ENCODE measurements around the gene PPARG.

The PPARG gene

GRCh38 chr3:12345141-12345561 lies 56.3 kb downstream of the PPARG start:
- DNase-seq (ENCODE audit: low read depth) = no peak

- DNase-seq (ENCODE audit: low read depth) = no peak
Observed at GRCh38 chr3:12345584-12346494, 57.0 kb downstream of the PPARG start.

GRCh38 chr3:12347301-12347700 lies 58.4 kb downstream of the PPARG start:
- DNase-seq (ENCODE audit: low read depth) = no peak

- DNase-seq (ENCODE audit: low read depth) = no peak
Observed at GRCh38 chr3:12349895-12350811, 61.3 kb downstream of the PPARG start.

- no peak for DNase-seq (ENCODE audit: low read depth)
Observed at GRCh38 chr3:12351145-12351544, 62.3 kb downstream of the PPARG start.

- no peak for DNase-seq (ENCODE audit: low read depth)
Observed at GRCh38 chr3:12352253-12352652, 63.4 kb downstream of the PPARG start.

GRCh38 chr3:12352755-12353154 lies 63.9 kb downstream of the PPARG start:
- DNase-seq (ENCODE audit: low read depth) = no peak

- DNase-seq (ENCODE audit: low read depth) = no peak
Observed at GRCh38 chr3:12353796-12354525, 65.1 kb downstream of the PPARG start.

- DNase-seq (ENCODE audit: low read depth) = no peak
Observed at GRCh38 chr3:12356175-12356574, 67.3 kb downstream of the PPARG start.

GRCh38 chr3:12356996-12357395 lies 68.1 kb downstream of the PPARG start:
- DNase-seq (ENCODE audit: low read depth) = no peak

- no peak for DNase-seq (ENCODE audit: low read depth)
Observed at GRCh38 chr3:12357456-12357855, 68.6 kb downstream of the PPARG start.

- DNase-seq (ENCODE audit: low read depth) = no peak
Observed at GRCh38 chr3:12363397-12364195, 74.7 kb downstream of the PPARG start.

GRCh38 chr3:12367346-12367745 lies 78.5 kb downstream of the PPARG start:
- no peak for DNase-seq (ENCODE audit: low read depth)

- DNase-seq (ENCODE audit: low read depth) = no peak
Observed at GRCh38 chr3:12369029-12369428, 80.2 kb downstream of the PPARG start.

GRCh38 chr3:12369598-12369997 lies 80.7 kb downstream of the PPARG start:
- DNase-seq (ENCODE audit: low read depth) = no peak

GRCh38 chr3:12370758-12371157 lies 81.9 kb downstream of the PPARG start:
- no peak for DNase-seq (ENCODE audit: low read depth)

GRCh38 chr3:12371525-12372140 lies 82.8 kb downstream of the PPARG start:
- no peak for DNase-seq (ENCODE audit: low read depth)

- DNase-seq (ENCODE audit: low read depth) = no peak
Observed at GRCh38 chr3:12372741-12373280, 83.9 kb downstream of the PPARG start.

- no peak for DNase-seq (ENCODE audit: low read depth)
Observed at GRCh38 chr3:12375572-12375971, 86.7 kb downstream of the PPARG start.

GRCh38 chr3:12379640-12380429 lies 91.0 kb downstream of the PPARG start:
- no peak for DNase-seq (ENCODE audit: low read depth)
